Measurements from ENCODE around the gene KLK12. TPM values are rescaled to one million over a fixed set of nuclear protein-coding genes. Genes with fewer than 3 reads are reported as not detected.

Gene KLK12
- polyA plus RNA-seq (2011; rRNA removed) (not detected in 2 replicates), polyA minus RNA-seq (2011; rRNA and poly(A)+ RNA removed) (not detected in 2 replicates)

- Histone ChIP-seq H3K36me3 (ENCODE audit: control insufficient read depth, insufficient read depth, low read length) (no peaks in the 10 kb centered on the region), H3K27me3 (ENCODE audit: control insufficient read depth, insufficient read depth, low read length) (no peaks in the 10 kb centered on the region), H3K4me3 (ENCODE audit: low read depth, low read length) (no peak within 1 kb of the TSS)
- TF ChIP-seq CTCF (IDR thresholded peaks at IDR 0.05; ENCODE audit: insufficient read depth, low read depth, low read length) = no peak
- ChIA-PET CTCF (interaction anchor here (0.9 kb wide), 1 partner anchor 14 kb away, joined by 3 read pairs; no protein-coding TSS in a partner anchor), POLR2A (no interaction called here)
- DNase-seq (ENCODE audit: low read depth) = no peak
Measured at GRCh38 chr19:51034704-51035103, at the start of gene KLK12. KLK12 (minus strand) TSS chr19:51035002; CDS start chr19:51034621, 381 bp downstream.

DNA sequence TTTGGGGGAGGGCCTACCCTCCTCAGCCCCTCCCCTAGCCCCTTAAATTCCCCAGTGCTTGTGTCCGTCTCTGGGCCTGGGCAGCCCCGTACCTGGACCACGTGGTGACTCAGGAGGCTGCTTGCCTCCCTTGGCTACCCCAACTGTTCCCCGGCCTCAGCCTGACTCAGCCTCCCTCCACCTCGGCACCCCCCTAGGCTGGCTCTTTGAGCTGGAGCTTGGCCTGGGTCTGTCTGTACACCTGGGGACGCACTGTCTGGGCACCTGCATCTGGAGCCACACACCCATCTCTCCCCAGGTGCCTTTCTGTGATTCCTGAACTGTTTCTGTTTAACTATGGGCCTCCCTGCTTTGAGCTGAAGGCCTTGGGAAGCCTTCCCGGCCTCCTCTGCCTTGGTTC is 49.7 kb upstream of the KLK12 start:
- CTCF ChIA-PET = no interaction called here
- no peak for TF ChIP-seq CTCF (IDR thresholded peaks at IDR 0.05; ENCODE audit: insufficient read depth, low read depth, low read length)
- Histone ChIP-seq H3K4me3 (ENCODE audit: low read depth, low read length) (no peak overlapping the region), H3K27me3 (ENCODE audit: control insufficient read depth, insufficient read depth, low read length) (no peaks in the 10 kb centered on the region), H3K36me3 (ENCODE audit: control insufficient read depth, insufficient read depth, low read length) (no peaks in the 10 kb centered on the region)
- POLR2A ChIA-PET = no interaction called here
- no peak for DNase-seq (ENCODE audit: low read depth)

GRCh38 chr19:51083783-51084182 is 49.0 kb upstream of the KLK12 start:
- no peak overlapping the region for H3K4me3 ChIP-seq (ENCODE audit: low read depth, low read length)
- no peak for DNase-seq (ENCODE audit: low read depth)
- no peaks in the 10 kb centered on the region for H3K36me3 ChIP-seq (ENCODE audit: control insufficient read depth, insufficient read depth, low read length)
- ChIA-PET CTCF (interaction anchor here (0.8 kb wide), 1 partner anchor 13 kb away, joined by 3 read pairs; no protein-coding TSS in a partner anchor), POLR2A (no interaction called here)
- no peaks in the 10 kb centered on the region for H3K27me3 ChIP-seq (ENCODE audit: control insufficient read depth, insufficient read depth, low read length)
- TF ChIP-seq CTCF (IDR thresholded peaks at IDR 0.05; ENCODE audit: insufficient read depth, low read depth, low read length) = no peak

DNA sequence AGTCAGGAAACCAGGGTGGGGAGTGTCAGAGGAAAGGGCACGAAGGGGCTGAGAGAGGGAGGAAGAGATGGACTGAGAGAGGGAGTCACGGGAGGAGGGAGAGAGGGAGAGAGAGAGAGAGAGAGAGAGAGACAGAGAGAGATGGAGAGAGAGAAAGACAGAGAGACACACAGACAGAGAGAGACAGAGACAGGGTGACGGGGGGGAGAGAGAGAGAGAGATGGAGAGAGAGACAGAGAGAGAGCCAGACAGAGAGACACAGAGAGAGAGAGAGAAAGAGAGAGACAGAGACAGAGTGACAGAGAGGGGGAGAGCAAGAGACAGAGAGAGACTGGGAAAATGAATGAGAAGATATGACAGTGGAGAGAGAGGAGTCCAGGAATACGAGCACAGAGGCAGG is 48.4 kb upstream of the KLK12 start:
- CTCF ChIA-PET = no interaction called here
- DNase-seq (ENCODE audit: low read depth) = no peak
- no peaks in the 10 kb centered on the region for H3K36me3 ChIP-seq (ENCODE audit: control insufficient read depth, insufficient read depth, low read length)
- H3K27me3 ChIP-seq (ENCODE audit: control insufficient read depth, insufficient read depth, low read length) = no peaks in the 10 kb centered on the region
- no peak for TF ChIP-seq CTCF (IDR thresholded peaks at IDR 0.05; ENCODE audit: insufficient read depth, low read depth, low read length)
- H3K4me3 ChIP-seq (ENCODE audit: low read depth, low read length) = no peak overlapping the region
- POLR2A ChIA-PET = no interaction called here

GRCh38 chr19:51082611-51083010 is 47.8 kb upstream of the KLK12 start, which contains the start of gene KLK14:
KLK14 (minus strand) TSS chr19:51082887; CDS start chr19:51082614, 273 bp downstream.
- no peaks in the 10 kb centered on the region for H3K27me3 ChIP-seq (ENCODE audit: control insufficient read depth, insufficient read depth, low read length)
- H3K36me3 ChIP-seq (ENCODE audit: control insufficient read depth, insufficient read depth, low read length) = no peaks in the 10 kb centered on the region
- H3K4me3 ChIP-seq (ENCODE audit: low read depth, low read length) = no peak within 1 kb of the TSS
- ChIA-PET POLR2A (no interaction called here), CTCF (no interaction called here)
- no peak for TF ChIP-seq CTCF (IDR thresholded peaks at IDR 0.05; ENCODE audit: insufficient read depth, low read depth, low read length)
- DNase-seq (ENCODE audit: low read depth) = no peak
